ENCODE measurements around the gene AFF3.

DNA sequence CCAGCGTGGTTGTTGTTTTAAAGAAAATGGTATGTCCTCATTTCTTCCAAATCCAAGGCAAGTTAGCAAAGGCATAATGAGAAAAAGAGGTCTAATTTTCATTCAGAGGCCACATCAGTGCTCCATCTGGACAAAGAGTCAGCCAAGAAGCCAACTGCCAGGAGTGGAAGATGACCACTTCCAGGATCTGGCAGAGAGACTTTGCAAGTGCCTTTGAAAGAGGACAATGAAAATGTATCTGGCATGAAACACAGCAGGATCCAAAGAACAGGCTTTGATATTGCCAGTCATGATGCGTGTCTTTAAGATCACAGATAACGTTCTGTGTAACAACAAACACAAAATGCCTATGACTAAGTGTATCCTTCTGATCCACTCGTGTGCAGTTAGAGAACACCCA lies 82.8 kb downstream of the AFF3 start:
- TF ChIP-seq, protein P1, sequence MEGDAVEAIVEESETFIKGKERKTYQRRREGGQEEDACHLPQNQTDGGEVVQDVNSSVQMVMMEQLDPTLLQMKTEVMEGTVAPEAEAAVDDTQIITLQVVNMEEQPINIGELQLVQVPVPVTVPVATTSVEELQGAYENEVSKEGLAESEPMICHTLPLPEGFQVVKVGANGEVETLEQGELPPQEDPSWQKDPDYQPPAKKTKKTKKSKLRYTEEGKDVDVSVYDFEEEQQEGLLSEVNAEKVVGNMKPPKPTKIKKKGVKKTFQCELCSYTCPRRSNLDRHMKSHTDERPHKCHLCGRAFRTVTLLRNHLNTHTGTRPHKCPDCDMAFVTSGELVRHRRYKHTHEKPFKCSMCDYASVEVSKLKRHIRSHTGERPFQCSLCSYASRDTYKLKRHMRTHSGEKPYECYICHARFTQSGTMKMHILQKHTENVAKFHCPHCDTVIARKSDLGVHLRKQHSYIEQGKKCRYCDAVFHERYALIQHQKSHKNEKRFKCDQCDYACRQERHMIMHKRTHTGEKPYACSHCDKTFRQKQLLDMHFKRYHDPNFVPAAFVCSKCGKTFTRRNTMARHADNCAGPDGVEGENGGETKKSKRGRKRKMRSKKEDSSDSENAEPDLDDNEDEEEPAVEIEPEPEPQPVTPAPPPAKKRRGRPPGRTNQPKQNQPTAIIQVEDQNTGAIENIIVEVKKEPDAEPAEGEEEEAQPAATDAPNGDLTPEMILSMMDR (IDR thresholded peaks at IDR 0.05), result no peak
- no peak for TF ChIP-seq POLR2A (IDR thresholded peaks at IDR 0.05)
- no peak for TF ChIP-seq EP300 (IDR thresholded peaks at IDR 0.05)
